Ishikawa (cell line): ENCODE results near the gene PAK5.

Experiments used
- CEBPB ChIP-seq: IDR thresholded peaks from 2 replicates; pipeline ENCODE4 v1.6.1; 2012
- CREB1 ChIP-seq: IDR thresholded peaks from 2 replicates; pipeline ENCODE4 v1.6.1; 2012; ENCODE audit warnings: low read depth
- EGR1 ChIP-seq: IDR thresholded peaks from 2 replicates; pipeline ENCODE4 v1.6.1; 2012
- EP300 ChIP-seq: IDR thresholded peaks from 2 replicates; pipeline ENCODE4 v1.6.1; 2012; ENCODE audit warnings: borderline replicate concordance
- FOXM1 ChIP-seq: IDR thresholded peaks from 2 replicates; pipeline ENCODE4 v1.6.1; 2012; ENCODE audit warnings: low read depth, borderline replicate concordance
- NFIC ChIP-seq: IDR thresholded peaks from 2 replicates; pipeline ENCODE4 v1.6.1; 2012
- RAD21 ChIP-seq: IDR thresholded peaks from 2 replicates; pipeline ENCODE4 v1.6.1; 2012; ENCODE audit warnings: low read depth
- TAF1 ChIP-seq: IDR thresholded peaks from 2 replicates; pipeline ENCODE4 v1.6.1; 2012; ENCODE audit warnings: low read depth, mild to moderate bottlenecking
- TCF12 ChIP-seq: IDR thresholded peaks from 2 replicates; pipeline ENCODE4 v1.6.1; 2012; ENCODE audit warnings: low read depth
- TEAD4 ChIP-seq: IDR thresholded peaks from 2 replicates; pipeline ENCODE4 v1.6.1; 2012
- YY1 ChIP-seq: IDR thresholded peaks from 2 replicates; pipeline ENCODE4 v1.6.1; 2012; ENCODE audit warnings: low read depth
- ZBTB7A ChIP-seq: IDR thresholded peaks from 2 replicates; pipeline ENCODE4 v1.6.1; 2012; ENCODE audit warnings: low read depth
- TF ChIP-seq, protein P1 (sequence below): IDR thresholded peaks from 2 replicates; pipeline ENCODE4 v1.6.1; 2012
- TF ChIP-seq, protein P2 (sequence below): IDR thresholded peaks from 2 replicates; pipeline ENCODE4 v1.6.1; 2012
- TF ChIP-seq, protein P3 (sequence below): IDR thresholded peaks from 2 replicates; pipeline ENCODE4 v1.6.1; 2012; ENCODE audit warnings: low read depth, mild to moderate bottlenecking

The PAK5 gene

DNA sequence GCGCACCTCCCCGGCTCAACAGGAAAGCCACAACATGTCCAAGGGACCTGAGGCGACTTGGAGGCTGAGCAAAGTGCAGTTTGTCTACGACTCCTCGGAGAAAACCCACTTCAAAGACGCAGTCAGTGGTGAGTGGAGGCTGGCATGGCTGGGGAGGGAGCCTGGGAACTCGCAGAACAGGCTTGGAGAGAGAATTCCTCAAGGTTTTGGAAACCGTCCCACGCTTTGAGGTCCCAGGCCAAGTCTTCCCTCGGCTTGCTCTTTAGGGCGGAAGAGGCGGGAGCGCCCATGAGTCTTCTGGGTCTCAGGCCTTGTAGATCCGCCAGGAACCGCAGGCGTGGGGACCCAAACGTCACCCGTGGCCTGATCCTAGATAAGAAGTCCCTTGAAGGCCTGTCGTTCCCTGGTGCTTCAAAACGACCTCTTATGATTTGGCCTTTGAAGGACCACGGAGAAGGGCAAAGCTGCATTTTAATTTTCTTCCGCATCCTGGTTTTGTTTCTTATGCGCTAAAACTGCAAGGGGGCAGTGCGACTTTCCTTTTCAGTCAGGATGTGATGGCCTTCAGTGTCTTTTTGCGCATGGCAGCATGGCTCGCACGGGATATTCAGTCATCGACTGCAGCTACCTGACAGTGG, 322.5 kb downstream of the PAK5 start:
- TF ChIP-seq TEAD4: no peak
- TF ChIP-seq, protein P1, sequence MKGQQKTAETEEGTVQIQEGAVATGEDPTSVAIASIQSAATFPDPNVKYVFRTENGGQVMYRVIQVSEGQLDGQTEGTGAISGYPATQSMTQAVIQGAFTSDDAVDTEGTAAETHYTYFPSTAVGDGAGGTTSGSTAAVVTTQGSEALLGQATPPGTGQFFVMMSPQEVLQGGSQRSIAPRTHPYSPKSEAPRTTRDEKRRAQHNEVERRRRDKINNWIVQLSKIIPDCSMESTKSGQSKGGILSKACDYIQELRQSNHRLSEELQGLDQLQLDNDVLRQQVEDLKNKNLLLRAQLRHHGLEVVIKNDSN: no peak
- no peak for TF ChIP-seq TAF1
- no peak for TF ChIP-seq EGR1
- no peak for TF ChIP-seq ZBTB7A
- no peak for TF ChIP-seq EP300

DNA sequence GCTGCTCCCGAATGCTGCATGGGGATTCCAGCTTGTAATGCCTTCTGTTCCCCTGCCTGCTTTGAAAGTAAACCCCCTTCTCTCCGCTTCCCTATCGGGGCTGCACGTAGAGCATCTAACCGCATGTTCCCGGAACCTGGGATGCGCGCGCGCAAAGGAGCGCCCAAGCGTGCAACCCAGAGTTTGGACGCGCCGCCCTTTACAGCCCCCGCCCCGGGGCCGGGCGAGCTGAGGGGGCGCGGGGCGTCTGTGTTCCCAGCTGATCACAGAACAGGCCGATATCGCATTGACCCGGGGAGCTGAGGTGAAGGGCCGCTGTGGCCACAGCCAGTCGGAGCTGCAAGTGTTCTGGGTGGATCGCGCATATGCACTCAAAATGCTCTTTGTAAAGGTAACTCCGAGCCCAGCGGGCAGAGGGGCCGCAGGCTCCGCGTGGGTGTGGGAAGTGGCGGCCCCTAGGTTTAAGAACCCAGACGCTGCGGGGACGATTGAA, 323.1 kb downstream of the PAK5 start:
- no peak for TF ChIP-seq CEBPB
- TF ChIP-seq EGR1: no peak
- TF ChIP-seq, protein P2, sequence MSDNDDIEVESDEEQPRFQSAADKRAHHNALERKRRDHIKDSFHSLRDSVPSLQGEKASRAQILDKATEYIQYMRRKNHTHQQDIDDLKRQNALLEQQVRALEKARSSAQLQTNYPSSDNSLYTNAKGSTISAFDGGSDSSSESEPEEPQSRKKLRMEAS: no peak
- no peak for TF ChIP-seq NFIC
- TF ChIP-seq, protein P1: no peak
- no peak for TF ChIP-seq TEAD4
- TF ChIP-seq, protein P3, sequence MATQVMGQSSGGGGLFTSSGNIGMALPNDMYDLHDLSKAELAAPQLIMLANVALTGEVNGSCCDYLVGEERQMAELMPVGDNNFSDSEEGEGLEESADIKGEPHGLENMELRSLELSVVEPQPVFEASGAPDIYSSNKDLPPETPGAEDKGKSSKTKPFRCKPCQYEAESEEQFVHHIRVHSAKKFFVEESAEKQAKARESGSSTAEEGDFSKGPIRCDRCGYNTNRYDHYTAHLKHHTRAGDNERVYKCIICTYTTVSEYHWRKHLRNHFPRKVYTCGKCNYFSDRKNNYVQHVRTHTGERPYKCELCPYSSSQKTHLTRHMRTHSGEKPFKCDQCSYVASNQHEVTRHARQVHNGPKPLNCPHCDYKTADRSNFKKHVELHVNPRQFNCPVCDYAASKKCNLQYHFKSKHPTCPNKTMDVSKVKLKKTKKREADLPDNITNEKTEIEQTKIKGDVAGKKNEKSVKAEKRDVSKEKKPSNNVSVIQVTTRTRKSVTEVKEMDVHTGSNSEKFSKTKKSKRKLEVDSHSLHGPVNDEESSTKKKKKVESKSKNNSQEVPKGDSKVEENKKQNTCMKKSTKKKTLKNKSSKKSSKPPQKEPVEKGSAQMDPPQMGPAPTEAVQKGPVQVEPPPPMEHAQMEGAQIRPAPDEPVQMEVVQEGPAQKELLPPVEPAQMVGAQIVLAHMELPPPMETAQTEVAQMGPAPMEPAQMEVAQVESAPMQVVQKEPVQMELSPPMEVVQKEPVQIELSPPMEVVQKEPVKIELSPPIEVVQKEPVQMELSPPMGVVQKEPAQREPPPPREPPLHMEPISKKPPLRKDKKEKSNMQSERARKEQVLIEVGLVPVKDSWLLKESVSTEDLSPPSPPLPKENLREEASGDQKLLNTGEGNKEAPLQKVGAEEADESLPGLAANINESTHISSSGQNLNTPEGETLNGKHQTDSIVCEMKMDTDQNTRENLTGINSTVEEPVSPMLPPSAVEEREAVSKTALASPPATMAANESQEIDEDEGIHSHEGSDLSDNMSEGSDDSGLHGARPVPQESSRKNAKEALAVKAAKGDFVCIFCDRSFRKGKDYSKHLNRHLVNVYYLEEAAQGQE: no peak
- TF ChIP-seq TCF12: no peak
- no peak for TF ChIP-seq FOXM1
- no peak for TF ChIP-seq RAD21
- TF ChIP-seq ZBTB7A: no peak
- TF ChIP-seq YY1: no peak
- no peak for TF ChIP-seq EP300
- no peak for TF ChIP-seq TAF1
- no peak for TF ChIP-seq CREB1

DNA sequence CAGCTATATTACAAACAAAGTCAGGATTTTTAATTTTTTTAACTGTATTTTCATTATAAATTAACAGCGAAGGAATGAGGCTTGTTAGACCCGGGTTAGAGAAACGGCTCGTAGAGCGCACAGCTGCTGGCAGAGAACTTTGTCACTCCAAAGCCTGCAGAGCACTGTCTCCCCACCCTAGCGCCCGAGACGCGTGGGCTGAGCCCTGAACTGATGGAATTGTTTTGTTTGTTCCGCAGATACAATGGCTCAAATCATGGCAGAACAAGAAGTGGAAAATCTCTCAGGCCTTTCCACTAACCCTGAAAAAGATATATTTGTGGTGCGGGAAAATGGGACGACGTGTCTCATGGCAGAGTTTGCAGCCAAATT, 323.7 kb downstream of the PAK5 start:
- TF ChIP-seq NFIC (no peak), TAF1 (no peak), TCF12 (no peak), EGR1 (no peak), CREB1 (no peak)
- TF ChIP-seq, protein P1: no peak

DNA sequence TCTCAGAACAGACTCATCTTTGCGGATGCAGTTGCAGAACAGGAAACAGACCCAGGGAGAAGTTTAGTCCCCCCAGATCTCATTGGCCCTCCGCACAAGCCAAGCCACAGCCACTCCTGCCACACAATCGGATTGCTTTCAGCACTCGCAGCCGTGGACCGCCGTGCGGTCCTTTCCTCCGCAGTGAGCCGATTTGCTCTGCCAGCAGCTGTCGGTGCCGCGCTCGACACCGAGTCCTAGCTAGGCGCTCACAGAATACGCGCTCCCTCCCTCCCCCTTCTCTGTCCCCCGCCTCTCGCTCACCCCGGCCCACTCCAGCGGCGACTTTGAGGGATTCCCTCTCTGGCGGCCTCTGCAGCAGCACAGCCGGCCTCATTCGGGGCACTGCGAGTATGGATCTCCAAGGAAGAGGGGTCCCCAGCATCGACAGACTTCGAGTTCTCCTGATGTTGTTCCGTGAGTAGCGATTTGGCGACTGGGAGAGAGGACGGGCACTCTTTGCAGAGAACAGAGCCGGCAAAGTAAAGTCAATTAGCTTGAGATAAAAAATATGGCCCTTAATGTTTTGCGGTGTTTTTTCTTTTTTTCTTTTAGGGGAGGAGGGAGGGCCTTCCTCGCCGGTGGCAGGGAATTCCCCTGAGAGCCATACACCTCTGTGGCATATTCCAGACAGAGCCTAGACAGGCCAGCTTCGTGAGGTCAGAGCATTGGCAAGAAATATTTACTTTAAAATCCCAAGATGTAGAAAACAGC, 324.2 kb downstream of the PAK5 start, which contains the start of gene LAMP5:
LAMP5 (plus strand) TSS at position 130 of the 753 bp plus-strand sequence; CDS start at position 393, 263 bp downstream.
- TF ChIP-seq CEBPB: no peak
- no peak for TF ChIP-seq EGR1
- TF ChIP-seq, protein P3: peak; percentile 70
- no peak for TF ChIP-seq RAD21
- TF ChIP-seq FOXM1: no peak
- TF ChIP-seq ZBTB7A: no peak
- no peak for TF ChIP-seq TAF1

DNA sequence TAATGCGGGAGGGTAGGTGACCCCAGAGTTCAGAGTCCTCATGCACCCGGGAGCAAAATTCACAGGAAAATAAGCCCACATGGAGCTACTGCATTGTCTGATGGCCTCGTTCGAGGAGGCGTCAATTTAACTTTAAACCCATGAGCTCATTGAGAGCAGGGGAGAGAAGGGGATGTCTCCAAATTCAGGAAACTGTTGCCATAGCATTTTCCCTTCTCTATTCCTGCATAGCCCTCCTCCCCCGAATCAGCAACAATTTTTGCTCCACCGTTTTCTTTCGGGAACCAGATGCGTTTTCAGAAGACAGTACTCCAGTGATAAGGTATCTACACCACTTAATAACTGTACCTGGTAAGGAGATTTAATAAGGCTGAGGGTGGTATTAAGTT, 324.8 kb downstream of the PAK5 start:
- TF ChIP-seq CEBPB (no peak), CREB1 (no peak), FOXM1 (no peak), YY1 (no peak), EP300 (no peak), ZBTB7A (no peak), EGR1 (no peak), RAD21 (no peak), TEAD4 (no peak), TCF12 (no peak), NFIC (no peak), TAF1 (no peak)
- TF ChIP-seq, protein P2: no peak
- TF ChIP-seq, protein P3: no peak
- TF ChIP-seq, protein P1: no peak
